SU-DHL-6 (cell line): ENCODE measurements around the gene DOLK.

Source experiments
- EZH2phosphoT487 ChIP-seq: fragments of 200-600 bp; sonication (generic), shearing (Covaris generic); conservative IDR thresholded peaks from 2 replicates; pipeline ENCODE4 v1.6.1; 2018; ENCODE audit warnings: mild to moderate bottlenecking, antibody characterized with exemption, low read length, moderate library complexity, mixed read lengths
- TF ChIP-seq, protein P1 (sequence below): fragments of 200-600 bp; sonication (generic); IDR thresholded peaks from one replicate; pipeline ENCODE4 v1.5.1; 2017; ENCODE audit warnings: antibody characterized with exemption, mild to moderate bottlenecking, low read length, moderate library complexity; ENCODE audit not compliant: insufficient read depth, poor library complexity, severe bottlenecking

DNA sequence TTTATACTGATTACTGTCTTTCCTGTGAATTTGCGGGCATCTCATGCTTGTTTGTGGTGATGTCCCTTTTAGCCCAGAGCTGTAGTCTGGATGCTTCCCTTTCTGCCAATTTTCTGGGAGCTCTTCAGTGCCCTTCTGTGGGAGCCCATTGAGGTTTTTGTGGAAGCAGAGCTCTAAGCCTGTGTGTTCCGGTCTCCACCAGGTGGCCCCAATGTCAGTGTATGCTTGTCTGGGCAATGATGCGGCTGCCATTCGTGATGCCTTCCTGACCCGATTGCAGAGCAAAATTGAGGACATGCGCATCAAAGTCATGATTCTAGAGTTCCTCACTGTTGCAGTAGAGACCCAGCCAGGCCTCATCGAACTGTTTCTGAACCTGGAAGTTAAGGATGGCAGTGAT is 45.6 kb upstream of the DOLK start:
- TF ChIP-seq, protein P1, sequence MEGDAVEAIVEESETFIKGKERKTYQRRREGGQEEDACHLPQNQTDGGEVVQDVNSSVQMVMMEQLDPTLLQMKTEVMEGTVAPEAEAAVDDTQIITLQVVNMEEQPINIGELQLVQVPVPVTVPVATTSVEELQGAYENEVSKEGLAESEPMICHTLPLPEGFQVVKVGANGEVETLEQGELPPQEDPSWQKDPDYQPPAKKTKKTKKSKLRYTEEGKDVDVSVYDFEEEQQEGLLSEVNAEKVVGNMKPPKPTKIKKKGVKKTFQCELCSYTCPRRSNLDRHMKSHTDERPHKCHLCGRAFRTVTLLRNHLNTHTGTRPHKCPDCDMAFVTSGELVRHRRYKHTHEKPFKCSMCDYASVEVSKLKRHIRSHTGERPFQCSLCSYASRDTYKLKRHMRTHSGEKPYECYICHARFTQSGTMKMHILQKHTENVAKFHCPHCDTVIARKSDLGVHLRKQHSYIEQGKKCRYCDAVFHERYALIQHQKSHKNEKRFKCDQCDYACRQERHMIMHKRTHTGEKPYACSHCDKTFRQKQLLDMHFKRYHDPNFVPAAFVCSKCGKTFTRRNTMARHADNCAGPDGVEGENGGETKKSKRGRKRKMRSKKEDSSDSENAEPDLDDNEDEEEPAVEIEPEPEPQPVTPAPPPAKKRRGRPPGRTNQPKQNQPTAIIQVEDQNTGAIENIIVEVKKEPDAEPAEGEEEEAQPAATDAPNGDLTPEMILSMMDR: no peak
- no peak for TF ChIP-seq EZH2phosphoT487
